Subcutaneous adipose tissue (tissue), 4 donors: ENCODE results near the gene ATP13A4. TPM values are rescaled to one million over a fixed set of nuclear protein-coding genes. Genes with fewer than 3 reads are reported as not detected.

Experiments used
- CTCF ChIP-seq: fragments of 450-650 bp; IDR thresholded peaks from one replicate; pipeline ENCODE4 v1.5.1; 2016; ENCODE audit warnings: low read depth, mild to moderate bottlenecking, control low read depth, antibody characterized with exemption, moderate library complexity
- total RNA-seq, 4 donors: library from RNA; depleted of rRNA; stranded (reverse); fragments of >200 nt; gene quantifications; one replicate each; pipeline ENCODE4 v1.1.0, GENCODE V29; 2016

Gene ATP13A4
- total RNA-seq, 4 donors from 2014 or later: 0.66 to 1.2 TPM; not detected in 2

- no peak for TF ChIP-seq CTCF
These were observed 84.0 kb downstream of the ATP13A4 start for GRCh38 chr3:193470710-193471109.

DNA sequence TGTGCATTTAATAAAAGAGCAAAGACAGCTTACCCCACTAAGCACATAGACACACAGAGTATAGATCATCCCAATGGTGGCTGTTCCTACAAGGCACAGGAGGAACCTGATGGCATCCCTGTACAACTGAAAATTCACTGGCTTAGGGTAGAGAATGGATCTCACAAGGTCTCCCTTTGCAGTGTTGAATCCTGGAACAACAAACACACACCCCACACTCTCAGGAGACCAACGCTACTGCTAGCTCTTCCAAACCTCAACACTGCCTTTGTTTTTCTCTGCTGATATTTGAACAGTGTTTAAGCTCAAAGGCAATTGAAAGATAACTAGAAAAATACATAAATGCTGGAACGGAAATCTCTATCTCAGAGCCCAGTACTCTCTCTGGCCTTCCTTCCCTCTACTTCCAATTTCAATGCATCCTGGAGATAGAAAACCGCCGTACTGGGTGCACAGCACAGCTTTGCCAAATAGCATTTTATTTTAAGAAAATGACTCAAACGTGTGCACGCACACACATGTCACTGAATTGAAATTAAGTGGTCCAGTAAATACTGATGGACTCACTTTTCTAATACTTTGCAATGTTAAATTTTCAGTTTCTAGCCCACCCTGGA lies 88.6 kb downstream of the ATP13A4 start:
- no peak for TF ChIP-seq CTCF

DNA sequence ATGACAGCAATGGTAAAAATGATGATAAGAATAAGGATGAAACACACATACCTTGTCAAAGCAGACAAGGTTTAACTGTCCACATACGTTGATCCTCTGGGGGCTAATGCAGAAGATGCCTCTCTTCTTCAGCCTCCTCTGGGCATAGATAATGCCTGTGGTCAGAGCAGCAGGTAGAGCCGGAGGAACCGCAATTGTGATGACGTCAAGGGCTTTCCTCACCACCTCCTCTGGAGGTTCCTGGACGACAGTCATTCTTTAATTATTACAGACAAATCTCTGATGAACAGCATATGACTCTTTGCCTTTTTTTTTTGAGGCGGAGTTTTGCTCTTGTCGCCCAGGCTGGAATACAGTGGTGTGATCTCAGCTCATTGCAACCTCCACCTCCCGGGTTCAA lies 89.8 kb downstream of the ATP13A4 start:
- TF ChIP-seq CTCF: no peak

- TF ChIP-seq CTCF: no peak
These were observed 97.2 kb downstream of the ATP13A4 start for GRCh38 chr3:193457526-193457925.

DNA sequence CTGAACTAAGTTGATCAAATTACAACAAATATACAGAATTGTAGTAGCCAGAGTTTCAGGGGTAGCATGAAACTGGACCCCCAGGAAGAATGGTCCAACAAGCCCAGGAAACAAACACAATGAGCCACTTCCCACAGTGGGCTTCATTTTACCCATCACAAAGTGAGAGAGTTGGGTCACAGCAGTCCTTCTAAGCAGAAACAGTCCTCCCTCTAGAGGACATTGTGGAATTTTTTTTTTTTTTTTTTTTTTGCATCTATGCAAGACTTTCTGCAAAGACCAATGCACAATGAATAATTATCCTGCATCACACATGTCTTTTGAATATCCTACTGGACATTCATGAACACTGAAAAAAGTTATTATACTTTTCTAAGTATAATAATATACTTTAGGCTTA lies 102.4 kb downstream of the ATP13A4 start:
- no peak for TF ChIP-seq CTCF

- no peak for TF ChIP-seq CTCF
These were observed 102.8 kb downstream of the ATP13A4 start for GRCh38 chr3:193451902-193452301.

DNA sequence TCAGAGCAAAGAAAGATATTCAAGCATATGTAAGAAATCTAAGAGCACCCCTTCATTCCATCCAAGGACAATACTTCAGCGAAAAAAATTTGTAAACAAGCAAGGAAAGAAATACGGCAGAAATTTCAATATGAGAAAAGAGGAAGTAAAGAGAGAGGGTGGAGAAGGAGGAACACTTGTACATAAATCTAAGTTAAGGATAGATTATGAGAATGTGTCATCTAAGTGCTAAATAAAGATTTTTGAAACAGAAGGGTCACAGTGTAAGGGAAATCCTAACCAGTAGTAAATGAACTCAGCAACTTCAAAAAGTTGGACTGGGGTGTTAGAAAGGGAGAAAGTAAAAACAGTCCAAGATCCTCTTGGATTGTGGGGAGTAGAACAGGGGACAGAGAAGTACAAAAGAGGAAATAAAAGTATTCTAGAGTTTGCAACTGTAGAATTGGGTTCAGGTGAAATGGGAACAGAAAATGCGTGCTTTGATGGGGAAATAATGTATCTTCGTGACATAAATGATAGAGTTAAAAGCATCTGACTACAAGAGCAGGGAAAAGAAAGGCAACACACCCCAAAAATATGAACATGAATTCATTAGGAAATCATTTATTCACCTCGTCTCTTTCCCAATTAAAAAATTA lies 107.6 kb downstream of the ATP13A4 start:
- no peak for TF ChIP-seq CTCF
